ENCODE data around the gene TNFRSF1B.

TNFRSF1B gene

GRCh38 chr1:12165342-12165741, 1.4 kb upstream of the TNFRSF1B start:
- H3K4me2 ChIP-seq (ENCODE audit: low read depth, low read length): no peak overlapping the region
- no peak overlapping the region for H3K9ac ChIP-seq (ENCODE audit: low read length)
- H3K4me3 ChIP-seq (ENCODE audit: low read length): no peak overlapping the region
- H3K79me2 ChIP-seq (ENCODE audit: low read length): peaks cover 18% of the 10 kb centered on the region
- no peak overlapping the region for H2AFZ ChIP-seq (ENCODE audit: low read length)
- no peaks in the 10 kb centered on the region for H3K9me2 ChIP-seq (replicated peaks; ENCODE audit: insufficient read depth, low read length)
- H3K27ac ChIP-seq (ENCODE audit: low read length): no peak overlapping the region
- no peak for DNase-seq
- peaks cover 25% of the 10 kb centered on the region for H3K4me1 ChIP-seq (ENCODE audit: low read length)
- no peaks in the 10 kb centered on the region for H3K27me3 ChIP-seq (replicated peaks; ENCODE audit: insufficient read depth, low read length)
- no peaks in the 10 kb centered on the region for H4K20me1 ChIP-seq (ENCODE audit: insufficient read depth, low read length)
- no peak for TF ChIP-seq CTCF (IDR thresholded peaks at IDR 0.05; ENCODE audit: low read length)
- no peak for TF ChIP-seq EZH2 (optimal IDR thresholded peaks at IDR 0.05; ENCODE audit: low read depth, low read length)
- TF ChIP-seq EZH2phosphoT487 (IDR thresholded peaks at IDR 0.05; ENCODE audit: low read length): no peak
- H3K9me3 ChIP-seq (replicated peaks; ENCODE audit: insufficient read depth, low read length): no peaks in the 10 kb centered on the region
- H3K36me3 ChIP-seq (replicated peaks; ENCODE audit: insufficient read depth, low read length): no peaks in the 10 kb centered on the region
- H3F3A ChIP-seq (ENCODE audit: insufficient read depth, low read length): peaks cover 12% of the 10 kb centered on the region

- H3K9me2 ChIP-seq (replicated peaks; ENCODE audit: insufficient read depth, low read length): no peaks in the 10 kb centered on the region
- no peaks in the 10 kb centered on the region for H4K20me1 ChIP-seq (ENCODE audit: insufficient read depth, low read length)
- peaks cover 4% of the 10 kb centered on the region for H3K4me1 ChIP-seq (ENCODE audit: low read length)
- peaks cover 3% of the 10 kb centered on the region; the same call in 1 of the 2 replicates for H3F3A ChIP-seq (ENCODE audit: insufficient read depth, low read length)
- no peaks in the 10 kb centered on the region for H3K36me3 ChIP-seq (replicated peaks; ENCODE audit: insufficient read depth, low read length)
- H3K4me2 ChIP-seq (ENCODE audit: low read depth, low read length): peak overlapping the region; percentile 96
- H3K9ac ChIP-seq (ENCODE audit: low read length): peak overlapping the region; percentile 61; the same call in 1 of the 2 replicates
- H2AFZ ChIP-seq (ENCODE audit: low read length): peak overlapping the region; percentile 85; the same call in 1 of the 2 replicates
- H3K27me3 ChIP-seq (replicated peaks; ENCODE audit: insufficient read depth, low read length): no peaks in the 10 kb centered on the region
- H3K4me3 ChIP-seq (ENCODE audit: low read length): peak overlapping the region; percentile 78
- H3K79me2 ChIP-seq (ENCODE audit: low read length): peaks cover 32% of the 10 kb centered on the region
- no peaks in the 10 kb centered on the region for H3K9me3 ChIP-seq (replicated peaks; ENCODE audit: insufficient read depth, low read length)
- peak; percentile 9 for DNase-seq
- no peak for TF ChIP-seq CTCF (IDR thresholded peaks at IDR 0.05; ENCODE audit: low read length)
- no peak for TF ChIP-seq EZH2phosphoT487 (IDR thresholded peaks at IDR 0.05; ENCODE audit: low read length)
- no peak for TF ChIP-seq EZH2 (optimal IDR thresholded peaks at IDR 0.05; ENCODE audit: low read depth, low read length)
- H3K27ac ChIP-seq (ENCODE audit: low read length): no peak overlapping the region
Observed at GRCh38 chr1:12167493-12168429, 970 bp downstream of the TNFRSF1B start.

DNA sequence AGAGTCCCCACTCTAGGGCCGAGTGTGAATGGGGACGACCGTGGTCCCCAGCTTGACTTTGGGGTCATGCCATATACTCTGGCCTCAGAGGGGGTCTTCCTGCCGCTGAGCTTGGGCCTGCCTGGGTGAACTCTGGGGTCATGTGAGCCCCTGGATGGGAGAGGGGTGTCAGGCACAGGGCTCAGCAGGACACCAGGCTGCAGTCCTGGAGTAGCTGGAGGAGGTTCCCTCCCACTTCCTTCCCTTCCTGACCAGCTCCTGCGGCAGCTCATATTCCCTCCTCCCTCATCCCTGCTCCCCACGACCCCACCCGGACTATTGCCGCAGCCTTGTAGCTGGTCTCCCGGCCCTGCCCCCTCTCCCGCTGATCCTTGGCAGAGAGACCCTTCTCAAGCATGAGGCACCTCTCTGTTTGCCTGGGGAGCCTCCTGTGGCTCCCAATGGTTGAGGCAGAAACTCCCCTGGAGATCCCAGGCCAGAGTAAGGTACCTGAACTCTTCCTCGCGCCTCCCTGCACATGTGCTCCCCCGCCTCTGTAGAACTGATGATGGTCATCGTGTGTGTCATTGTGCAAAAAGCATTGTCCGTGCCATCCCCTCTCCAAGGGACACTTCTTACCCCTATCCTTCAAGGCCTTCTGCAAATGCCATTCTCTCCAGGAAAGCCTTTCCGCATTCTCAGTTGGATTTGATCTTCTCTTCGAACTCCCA, 1.8 kb downstream of the TNFRSF1B start:
- Histone ChIP-seq H3K9me2 (replicated peaks; ENCODE audit: insufficient read depth, low read length) (no peaks in the 10 kb centered on the region), H3K9ac (ENCODE audit: low read length) (no peak overlapping the region), H3K9me3 (replicated peaks; ENCODE audit: insufficient read depth, low read length) (no peaks in the 10 kb centered on the region), H3K4me3 (ENCODE audit: low read length) (no peak overlapping the region), H3K27me3 (replicated peaks; ENCODE audit: insufficient read depth, low read length) (no peaks in the 10 kb centered on the region), H2AFZ (ENCODE audit: low read length) (no peak overlapping the region), H3K36me3 (replicated peaks; ENCODE audit: insufficient read depth, low read length) (no peaks in the 10 kb centered on the region), H4K20me1 (ENCODE audit: insufficient read depth, low read length) (no peaks in the 10 kb centered on the region), H3K4me1 (ENCODE audit: low read length) (no peaks in the 10 kb centered on the region), H3K79me2 (ENCODE audit: low read length) (peaks cover 39% of the 10 kb centered on the region), H3F3A (ENCODE audit: insufficient read depth, low read length) (no peaks in the 10 kb centered on the region), H3K4me2 (ENCODE audit: low read depth, low read length) (no peak overlapping the region), H3K27ac (ENCODE audit: low read length) (no peak overlapping the region)
- no peak for TF ChIP-seq CTCF (IDR thresholded peaks at IDR 0.05; ENCODE audit: low read length)
- TF ChIP-seq EZH2 (optimal IDR thresholded peaks at IDR 0.05; ENCODE audit: low read depth, low read length): no peak
- TF ChIP-seq EZH2phosphoT487 (IDR thresholded peaks at IDR 0.05; ENCODE audit: low read length): no peak
- DNase-seq: no peak
